Naive B cell (primary cell): ENCODE data around the gene CREB3. TPM values are rescaled to one million over a fixed set of nuclear protein-coding genes. Genes with fewer than 3 reads are reported as not detected.
A peak's percentile ranks its signal among the peaks of the same experiment; 100 is the strongest.

Experiments
- ATAC-seq, 2 donors: fragments of 150-1000 bp; cut with Tn5 transposase; 2 replicates each; pipeline ENCODE4 v1.10.0; 2021; ENCODE audit warnings: low read depth in 2 of 2, mild to moderate bottlenecking in 2 of 2, moderate library complexity in 2 of 2
- DNase-seq: peaks from one replicate; pipeline ENCODE4 v3.0.0; 2022
- H3K27ac Mint-ChIP-seq, 6 donors: one replicate each; pipeline ENCODE4 v1.8.0; 2020 to 2022; ENCODE audit warnings: mild to moderate bottlenecking in 6 of 6, mixed read lengths in 6 of 6, moderate library complexity in 5 of 6, inconsistent platforms in 2 of 6
- H3K27me3 Mint-ChIP-seq, 3 donors: one replicate each; pipeline ENCODE4 v1.8.0; 2021 to 2022; ENCODE audit warnings: mixed read lengths in 3 of 3, mild to moderate bottlenecking in 1 of 3
- H3K36me3 Mint-ChIP-seq, 2 donors: one replicate each; pipeline ENCODE4 v1.8.0; 2020 to 2022; ENCODE audit warnings: mixed read lengths in 2 of 2, inconsistent platforms in 1 of 2, mild to moderate bottlenecking in 1 of 2
- H3K4me1 Mint-ChIP-seq, 3 donors: one replicate each; pipeline ENCODE4 v1.8.0; 2020 to 2022; ENCODE audit warnings: mixed read lengths in 3 of 3, inconsistent platforms in 1 of 3, mild to moderate bottlenecking in 1 of 3, moderate library complexity in 1 of 3
- H3K4me3 Mint-ChIP-seq, 8 donors: one replicate each; pipeline ENCODE4 v1.8.0; 2020 to 2022; ENCODE audit warnings: mild to moderate bottlenecking in 8 of 8, mixed read lengths in 8 of 8, moderate library complexity in 8 of 8, inconsistent platforms in 2 of 8
- H3K9me3 Mint-ChIP-seq, 7 donors: one replicate each; pipeline ENCODE4 v1.8.0; 2020 to 2022; ENCODE audit warnings: mixed read lengths in 7 of 7, mild to moderate bottlenecking in 5 of 7, inconsistent platforms in 2 of 7, moderate library complexity in 1 of 7
- polyA plus RNA-seq, 6 donors: library from polyadenylated mRNA; unstranded; fragments of 300-500 nt; fragmentation: Illumina TruSeq; gene quantifications; one replicate each; pipeline ENCODE4 v1.2.3, GENCODE V29; 2021; ENCODE audit warnings: low read depth in 6 of 6

CREB3 gene
- polyA plus RNA-seq, 6 donors from 2014 or later, result 24.8 to 41.0 (median 33.2) TPM

- Mint-ChIP-seq H3K4me3 (peak overlapping the region; percentile 91 to 98 (median 97)), H3K27ac (peak overlapping the region; percentile 91 to 96 (median 94)), H3K9me3 (no peaks in the 10 kb centered on the region), H3K4me1 (peaks cover 51 to 54% (median 54%) of the 10 kb centered on the region in 3 donors), H3K27me3 (no peaks in the 10 kb centered on the region), H3K36me3 (peaks cover 7 to 21% of the 10 kb centered on the region in 2 donors)
- DNase-seq (no peak), ATAC-seq (peak; percentile 43 to 45)
These were observed 17.2 kb downstream of the CREB3 start for GRCh38 chr9:35749515-35750255.

GRCh38 chr9:35750256-35750531 is 17.7 kb downstream of the CREB3 start:
- Mint-ChIP-seq H3K36me3 (peaks cover 7 to 21% of the 10 kb centered on the region in 2 donors), H3K4me1 (peaks cover 51 to 54% (median 52%) of the 10 kb centered on the region in 3 donors), H3K27ac (peak overlapping the region in 4 of 6 donors; percentile 94 to 95 (median 94)), H3K27me3 (no peaks in the 10 kb centered on the region), H3K9me3 (no peaks in the 10 kb centered on the region), H3K4me3 (peak overlapping the region; percentile 91 to 98 (median 97))
- ATAC-seq (no peak), DNase-seq (no peak)

- peak overlapping the region in 2 of 8 donors; percentile 4 to 96 for H3K4me3 Mint-ChIP-seq
- no peak for ATAC-seq
- peaks cover 7 to 21% of the 10 kb centered on the region in 2 donors for H3K36me3 Mint-ChIP-seq
- DNase-seq, result no peak
- peak overlapping the region in 2 of 6 donors; percentile 66 to 72 for H3K27ac Mint-ChIP-seq
- H3K9me3 Mint-ChIP-seq, result no peaks in the 10 kb centered on the region
- peaks cover 44 to 52% (median 50%) of the 10 kb centered on the region in 3 donors for H3K4me1 Mint-ChIP-seq
- no peaks in the 10 kb centered on the region for H3K27me3 Mint-ChIP-seq
These were observed 21.0 kb downstream of the CREB3 start for GRCh38 chr9:35753466-35753865.

GRCh38 chr9:35754264-35754663 is 21.8 kb downstream of the CREB3 start, which contains the start of gene MSMP:
TSS of gene MSMP (minus strand) at chr9:35754276. CDS start at chr9:35754129, 147 bp downstream.
- peaks cover 7 to 21% of the 10 kb centered on the region in 2 donors for H3K36me3 Mint-ChIP-seq
- no peak for DNase-seq
- H3K9me3 Mint-ChIP-seq, result no peaks in the 10 kb centered on the region
- peak within 1 kb of the TSS in 7 of 8 donors; percentile 61 to 98 (median 96) for H3K4me3 Mint-ChIP-seq
- no peak for ATAC-seq
- H3K4me1 Mint-ChIP-seq, result peaks cover 49 to 58% (median 54%) of the 10 kb centered on the region in 3 donors
- H3K27me3 Mint-ChIP-seq, result no peaks in the 10 kb centered on the region
- peak within 1 kb of the TSS in 4 of 6 donors; percentile 20 to 98 (median 78) for H3K27ac Mint-ChIP-seq

- DNase-seq (no peak), ATAC-seq (no peak)
- peak overlapping the region in 3 of 6 donors; percentile 74 to 98 (median 94) for H3K27ac Mint-ChIP-seq
- H3K27me3 Mint-ChIP-seq, result no peaks in the 10 kb centered on the region
- H3K36me3 Mint-ChIP-seq, result peaks cover 7 to 21% of the 10 kb centered on the region in 2 donors
- H3K4me1 Mint-ChIP-seq, result peaks cover 49 to 60% (median 54%) of the 10 kb centered on the region in 3 donors
- H3K4me3 Mint-ChIP-seq, result peak overlapping the region in 7 of 8 donors; percentile 7 to 99 (median 97)
- H3K9me3 Mint-ChIP-seq, result no peaks in the 10 kb centered on the region
These were observed 22.6 kb downstream of the CREB3 start for GRCh38 chr9:35755071-35755470.

- DNase-seq (peak; percentile 68), ATAC-seq (peak; percentile 79 to 82)
- peaks cover 7 to 21% of the 10 kb centered on the region in 2 donors for H3K36me3 Mint-ChIP-seq
- H3K9me3 Mint-ChIP-seq, result no peaks in the 10 kb centered on the region
- peaks cover 55 to 66% (median 57%) of the 10 kb centered on the region in 3 donors for H3K4me1 Mint-ChIP-seq
- H3K27ac Mint-ChIP-seq, result peak overlapping the region; percentile 93 to 99 (median 98)
- no peaks in the 10 kb centered on the region for H3K27me3 Mint-ChIP-seq
- H3K4me3 Mint-ChIP-seq, result peak overlapping the region; percentile 86 to 99 (median 98)
These were observed 24.1 kb downstream of the CREB3 start for GRCh38 chr9:35756275-35757225.

- Mint-ChIP-seq H3K9me3 (no peaks in the 10 kb centered on the region), H3K27me3 (no peaks in the 10 kb centered on the region), H3K4me3 (peak overlapping the region; percentile 86 to 99 (median 98)), H3K27ac (peak overlapping the region; percentile 93 to 98 (median 97)), H3K36me3 (peaks cover 4 to 14% of the 10 kb centered on the region in 2 donors), H3K4me1 (peaks cover 51 to 70% (median 63%) of the 10 kb centered on the region in 3 donors)
- ATAC-seq (peak; percentile 6 to 26), DNase-seq (no peak)
These were observed 24.9 kb downstream of the CREB3 start for GRCh38 chr9:35757226-35757891.

GRCh38 chr9:35757892-35758275 is 25.4 kb downstream of the CREB3 start:
- H3K4me1 Mint-ChIP-seq, result peaks cover 50 to 70% (median 65%) of the 10 kb centered on the region in 3 donors

GRCh38 chr9:35758475-35759050 is 26.1 kb downstream of the CREB3 start:
- no peaks in the 10 kb centered on the region for H3K27me3 Mint-ChIP-seq
- peak overlapping the region; percentile 61 to 99 (median 96) for H3K4me3 Mint-ChIP-seq
- DNase-seq (no peak), ATAC-seq (no peak)
- peak overlapping the region; percentile 16 to 98 (median 92) for H3K27ac Mint-ChIP-seq
- H3K9me3 Mint-ChIP-seq, result no peaks in the 10 kb centered on the region
- H3K36me3 Mint-ChIP-seq, result peaks cover 0 to 5% of the 10 kb centered on the region in 2 donors
- peaks cover 50 to 71% (median 66%) of the 10 kb centered on the region in 3 donors for H3K4me1 Mint-ChIP-seq

More at GRCh38 chr9:35757892-35758275, 25.4 kb downstream of the CREB3 start:
- Mint-ChIP-seq H3K27ac (peak overlapping the region; percentile 7 to 98 (median 89)), H3K27me3 (no peaks in the 10 kb centered on the region), H3K36me3 (peaks cover 0 to 9% of the 10 kb centered on the region in 2 donors), H3K4me3 (peak overlapping the region; percentile 86 to 99 (median 98)), H3K9me3 (no peaks in the 10 kb centered on the region)
- ATAC-seq (no peak), DNase-seq (no peak)

- Mint-ChIP-seq H3K27me3 (no peaks in the 10 kb centered on the region), H3K4me3 (peak overlapping the region in 6 of 8 donors; percentile 31 to 72 (median 60)), H3K4me1 (peaks cover 50 to 67% (median 62%) of the 10 kb centered on the region in 3 donors), H3K36me3 (no peaks in the 10 kb centered on the region), H3K9me3 (no peaks in the 10 kb centered on the region), H3K27ac (peak overlapping the region in 5 of 6 donors; percentile 16 to 76 (median 47))
- DNase-seq (no peak), ATAC-seq (no peak)
These were observed 27.3 kb downstream of the CREB3 start for GRCh38 chr9:35759795-35760194.

- Mint-ChIP-seq H3K4me3 (peak overlapping the region in 3 of 8 donors; percentile 29 to 36 (median 32)), H3K4me1 (peaks cover 50 to 61% (median 60%) of the 10 kb centered on the region in 3 donors), H3K27ac (peak overlapping the region in 4 of 6 donors; percentile 12 to 87 (median 44)), H3K27me3 (no peaks in the 10 kb centered on the region), H3K36me3 (no peaks in the 10 kb centered on the region), H3K9me3 (no peaks in the 10 kb centered on the region)
- DNase-seq, result no peak
- ATAC-seq, result no peak
These were observed 28.2 kb downstream of the CREB3 start for GRCh38 chr9:35760651-35761050.

- Mint-ChIP-seq H3K4me3 (peak overlapping the region in 1 of 8 donors; percentile 35), H3K4me1 (peaks cover 31 to 51% (median 39%) of the 10 kb centered on the region in 3 donors), H3K36me3 (no peaks in the 10 kb centered on the region), H3K27me3 (no peaks in the 10 kb centered on the region), H3K9me3 (no peaks in the 10 kb centered on the region), H3K27ac (peak overlapping the region in 2 of 6 donors; percentile 41 to 56)
- ATAC-seq, result no peak
- DNase-seq, result no peak
These were observed 30.7 kb downstream of the CREB3 start for GRCh38 chr9:35763181-35763580.
